Iris pigment epithelial cell (primary cell): ENCODE data around the gene ATP13A1.
"Not testable (repeated sequence)": the region's sequence is repeated elsewhere in the genome, so short reads cannot be mapped to it uniquely, and the experiment has no call there.

ENCODE experiments used
- DNase-seq: peaks from one replicate; pipeline ENCODE4 v3.0.0-alpha.2; 2011; ENCODE audit warnings: low read depth

ATP13A1 gene

DNA sequence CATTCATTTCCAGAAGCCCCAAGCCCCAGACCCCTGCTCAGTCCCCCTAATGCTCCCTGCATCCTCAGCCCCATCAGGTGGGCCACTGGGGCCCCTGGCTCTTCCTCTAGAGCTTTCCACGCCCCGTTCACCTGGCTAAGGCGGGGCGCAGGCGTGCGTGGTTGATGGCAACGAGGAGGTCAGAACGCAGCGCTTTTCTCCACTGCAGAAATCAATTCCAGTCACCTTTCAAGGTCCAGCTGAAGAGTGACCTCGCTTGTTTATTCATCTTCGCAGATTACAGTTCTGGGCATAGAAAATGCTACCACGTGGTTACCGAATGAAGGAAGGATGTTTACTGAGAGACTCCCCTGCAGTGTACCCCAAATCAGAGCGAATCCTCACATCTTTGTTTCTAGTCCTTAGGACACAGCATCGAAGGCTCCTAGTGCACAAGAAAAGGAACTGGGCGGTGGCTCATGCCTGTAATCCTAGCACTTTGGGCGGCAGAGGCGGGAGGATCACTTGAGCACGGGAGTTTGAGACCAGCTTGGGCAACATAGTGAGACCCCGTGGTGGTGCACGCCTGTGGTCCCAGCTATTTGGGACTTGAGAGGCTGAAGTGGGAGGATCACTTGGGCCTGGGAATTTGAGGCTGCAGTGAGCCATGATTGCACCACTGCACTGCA is 44.2 kb downstream of the ATP13A1 start:
- DNase-seq = no peak

DNA sequence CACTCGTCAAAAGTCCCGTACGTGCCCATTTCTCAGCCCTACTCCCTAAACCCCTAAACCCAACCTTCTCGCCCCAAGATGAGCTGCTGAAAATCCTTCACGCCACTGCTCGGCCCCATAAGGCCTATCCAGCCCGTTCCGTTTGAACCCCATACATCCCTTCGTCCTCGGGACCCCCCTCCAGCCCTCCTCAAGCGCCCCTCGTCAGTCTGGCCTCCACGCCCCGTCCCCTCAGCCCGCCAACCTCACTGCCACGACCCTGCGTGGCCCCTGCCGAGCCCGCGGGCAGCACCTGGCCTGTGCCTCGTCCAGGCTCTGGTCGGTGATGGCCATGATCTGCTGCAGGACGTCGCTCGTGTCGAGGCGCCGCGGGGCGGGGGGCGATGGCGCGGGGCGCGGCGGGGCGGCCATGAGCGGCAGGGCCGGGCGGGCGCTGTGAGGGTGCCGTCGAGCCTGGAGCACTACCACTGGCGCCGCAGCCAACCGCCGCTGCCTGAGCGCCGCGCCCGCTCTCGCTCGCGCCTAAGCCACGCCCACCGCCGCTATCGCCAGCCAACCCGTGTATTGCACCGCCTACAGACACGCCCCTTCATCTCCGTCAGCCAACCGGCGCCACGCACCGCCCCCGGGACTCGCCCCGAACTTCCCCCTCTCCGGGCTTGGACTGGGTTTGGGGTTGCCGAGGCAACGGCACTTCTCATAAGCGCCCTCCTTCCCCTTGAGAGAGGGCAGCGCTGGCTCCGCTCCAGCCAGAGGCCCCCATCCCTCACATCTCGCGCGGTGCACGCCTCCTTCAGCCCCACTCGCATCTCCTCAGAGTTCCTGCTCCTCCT is 45.0 kb downstream of the ATP13A1 start, which contains the start of gene PBX4:
PBX4 (minus strand) TSS at position 469 of the 833 bp plus-strand sequence; CDS start at position 411, 58 bp downstream.
- peak; percentile 89 for DNase-seq

DNA sequence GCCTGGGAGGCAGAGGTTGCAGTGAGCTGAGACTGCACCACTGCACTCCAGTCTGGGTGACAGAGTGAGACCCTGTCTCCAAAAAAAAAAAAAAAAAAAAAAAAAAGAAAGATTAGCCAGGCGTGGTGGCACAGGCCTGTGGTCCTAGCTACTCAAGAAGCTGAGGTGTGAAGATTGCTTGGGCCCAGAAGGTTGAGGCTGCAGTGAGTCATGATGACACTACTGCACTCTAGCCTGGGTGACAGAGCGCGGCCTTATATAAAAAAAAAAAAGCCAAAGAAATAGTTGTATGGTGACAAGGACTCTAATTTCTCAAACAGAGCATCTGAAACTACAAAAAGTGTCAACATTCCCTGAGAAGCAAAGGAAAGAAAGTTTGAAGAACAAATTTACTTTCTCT is 48.4 kb downstream of the ATP13A1 start:
- no peak for DNase-seq

DNA sequence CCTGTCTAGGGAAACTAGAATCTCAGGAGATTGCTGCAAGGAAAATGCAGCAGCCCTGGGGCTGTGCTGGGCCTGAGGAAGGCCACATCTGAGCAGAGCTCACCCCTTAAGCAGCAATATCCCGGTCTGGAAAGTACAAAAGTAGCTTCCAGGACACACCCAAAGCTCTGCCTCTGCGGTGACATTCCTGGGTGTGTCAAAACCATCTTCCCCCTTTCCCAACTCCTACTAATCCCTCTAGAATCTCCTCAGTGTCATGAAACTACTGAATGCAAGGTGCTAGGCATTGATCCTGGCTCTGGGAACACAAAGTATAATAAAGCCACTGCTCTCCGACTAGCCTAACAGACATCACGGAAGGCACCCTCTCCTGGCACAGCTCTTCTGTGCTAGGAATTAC is 50.0 kb downstream of the ATP13A1 start:
- no peak for DNase-seq

DNA sequence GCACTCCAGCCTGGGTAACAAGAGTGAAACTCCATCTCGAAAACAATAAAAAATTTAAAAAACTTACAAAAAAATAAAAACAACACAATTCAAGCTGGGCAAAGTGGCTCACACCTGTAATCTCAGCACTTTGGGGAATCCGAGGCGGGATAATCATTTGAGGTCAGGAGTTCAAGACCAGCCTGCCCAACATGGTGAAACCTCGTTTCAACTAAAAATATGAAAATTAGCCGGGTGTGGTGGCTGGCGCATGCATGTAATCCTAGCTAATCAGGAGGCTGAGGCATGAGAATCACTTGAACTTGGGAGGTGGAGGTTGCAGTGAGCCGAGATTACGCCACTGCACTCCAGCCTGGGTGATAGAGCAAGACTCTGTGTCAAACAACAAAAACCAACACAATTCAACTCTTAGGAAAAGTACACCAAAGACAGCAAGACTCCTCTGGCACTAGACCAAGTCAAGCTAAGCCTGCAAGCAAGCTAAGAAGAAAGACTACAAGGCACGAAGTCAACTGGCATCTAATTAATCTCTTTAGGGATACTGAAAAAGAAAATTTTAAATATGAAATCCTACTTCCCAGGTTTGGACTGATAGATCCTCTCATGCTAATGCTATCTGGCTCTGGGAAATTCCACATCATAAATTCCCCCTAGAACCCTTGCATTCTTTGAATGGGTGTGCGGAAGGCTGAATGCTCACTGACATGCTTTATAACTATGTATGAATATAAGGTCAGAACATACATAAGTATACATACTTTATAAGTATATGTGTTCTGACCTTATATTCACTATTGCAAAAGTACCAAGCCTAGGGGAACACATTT is 52.9 kb downstream of the ATP13A1 start:
- DNase-seq = peak; percentile 53

DNA sequence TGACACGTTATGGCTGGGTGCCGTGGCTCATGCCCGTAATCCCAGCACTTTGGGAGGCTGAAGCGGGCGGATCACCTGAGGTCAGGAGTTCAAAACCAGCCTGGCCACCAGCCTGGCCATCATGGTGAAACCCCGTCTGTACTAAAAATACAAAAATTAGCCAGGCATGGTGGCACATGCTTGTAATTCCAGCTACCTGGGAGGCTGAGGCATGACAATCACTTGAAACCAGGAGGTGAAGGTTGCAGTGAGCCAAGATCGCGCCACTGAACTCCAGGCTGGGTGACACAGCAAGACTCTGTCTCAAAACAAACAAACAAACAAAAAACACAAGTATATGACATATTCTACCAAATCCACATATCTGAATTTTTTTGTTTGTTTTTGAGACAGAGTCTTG is 56.8 kb downstream of the ATP13A1 start:
- DNase-seq = not testable (repeated sequence)

DNA sequence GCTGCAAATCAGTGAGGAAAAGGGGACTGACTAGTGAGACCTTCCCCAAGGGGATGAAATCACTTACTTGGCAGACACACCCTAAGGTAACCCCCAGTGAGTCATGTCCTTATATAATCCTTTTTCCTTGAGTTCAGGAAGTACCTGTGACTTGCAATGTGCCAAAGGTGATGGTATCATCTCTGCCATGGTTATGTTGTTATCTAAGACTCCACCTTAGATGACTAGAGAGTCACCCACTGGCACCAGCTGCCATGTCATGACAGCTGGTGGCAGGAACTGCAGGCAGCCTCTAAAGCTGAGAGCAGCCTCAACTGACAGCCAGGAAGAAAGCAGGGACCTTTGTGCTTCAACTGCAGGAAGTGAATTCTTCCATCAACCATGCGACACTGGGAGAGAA is 57.5 kb downstream of the ATP13A1 start:
- peak; percentile 42 for DNase-seq

DNA sequence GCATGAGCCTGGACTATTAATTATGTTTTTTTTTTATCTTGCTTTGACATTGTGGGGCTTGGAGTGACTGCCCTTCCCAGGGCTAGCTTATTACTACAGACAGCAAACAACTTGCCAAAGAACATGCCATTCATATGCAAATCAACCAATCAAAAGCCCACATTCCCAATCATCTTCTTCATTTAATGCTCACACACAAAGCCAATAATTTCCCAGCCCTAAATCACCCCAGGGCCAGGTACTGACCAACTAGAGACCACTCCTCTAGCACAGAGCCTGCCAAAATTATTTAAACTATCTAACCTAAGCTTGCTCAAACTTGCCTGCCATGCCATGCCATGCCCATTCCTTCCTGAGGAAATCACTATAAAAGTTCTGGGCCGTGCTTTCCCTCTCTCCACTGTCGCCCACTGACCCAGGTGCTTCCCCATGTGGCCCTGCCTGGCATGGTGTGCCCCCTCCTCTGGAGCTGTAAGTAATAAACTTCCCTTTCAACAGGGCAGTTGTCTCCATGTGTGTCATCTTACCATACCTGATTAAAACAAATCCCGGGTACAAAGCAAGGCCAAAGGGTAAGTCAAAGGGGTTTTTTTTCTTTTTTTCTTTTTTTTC is 60.7 kb downstream of the ATP13A1 start:
- DNase-seq = no peak

DNA sequence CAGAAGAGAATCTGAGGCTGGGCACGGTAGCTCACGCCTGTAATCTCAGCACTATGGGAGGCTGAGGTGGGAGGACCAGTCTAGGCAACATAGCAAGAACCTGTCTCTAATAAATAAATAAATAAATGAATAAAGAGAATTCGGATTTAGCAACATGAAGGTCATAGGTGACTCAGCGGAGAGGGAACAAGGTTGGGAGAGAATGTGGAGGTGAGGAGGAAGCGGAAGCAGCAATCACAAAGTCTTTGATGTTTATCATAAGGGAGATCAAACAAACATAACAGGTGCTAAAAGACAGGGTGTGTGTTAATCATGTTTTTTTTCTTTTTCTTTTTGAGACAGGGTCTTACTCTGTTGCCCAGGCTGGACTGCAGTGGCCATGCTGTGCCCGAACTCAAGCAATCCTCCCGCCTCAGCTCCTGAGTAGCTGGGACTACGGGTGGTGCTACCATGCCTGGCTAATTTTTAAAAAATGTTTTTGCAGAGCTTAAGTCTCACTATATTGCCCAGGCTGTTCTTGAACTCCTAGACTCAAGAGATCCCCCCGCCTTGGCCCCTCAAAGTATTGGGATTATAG is 61.3 kb downstream of the ATP13A1 start:
- no peak for DNase-seq

DNA sequence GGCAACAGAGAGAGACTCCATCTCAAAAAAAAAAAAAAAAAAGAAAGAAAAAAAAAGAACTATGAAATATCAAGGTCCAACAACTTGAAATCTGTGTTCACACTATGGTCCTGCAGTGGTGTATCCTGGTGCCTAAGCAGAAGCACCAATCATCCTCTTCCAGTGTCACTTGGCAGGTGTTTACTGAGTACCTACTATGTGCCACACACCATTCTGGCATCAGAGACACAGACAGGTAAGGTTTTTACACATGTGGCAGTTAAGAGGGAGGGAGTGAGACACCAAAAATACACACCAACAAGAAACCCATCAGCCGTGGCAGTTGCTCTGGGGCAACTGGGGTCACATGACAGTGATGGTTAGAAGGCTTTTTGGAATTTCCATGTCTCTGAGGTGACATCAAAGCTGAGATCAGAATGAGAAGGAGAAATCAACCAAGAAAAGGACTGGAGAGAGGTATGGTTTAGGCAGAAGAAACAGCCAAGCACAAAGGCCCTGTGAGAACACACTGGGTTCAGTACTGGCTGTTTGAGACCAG is 62.6 kb downstream of the ATP13A1 start:
- DNase-seq = no peak

DNA sequence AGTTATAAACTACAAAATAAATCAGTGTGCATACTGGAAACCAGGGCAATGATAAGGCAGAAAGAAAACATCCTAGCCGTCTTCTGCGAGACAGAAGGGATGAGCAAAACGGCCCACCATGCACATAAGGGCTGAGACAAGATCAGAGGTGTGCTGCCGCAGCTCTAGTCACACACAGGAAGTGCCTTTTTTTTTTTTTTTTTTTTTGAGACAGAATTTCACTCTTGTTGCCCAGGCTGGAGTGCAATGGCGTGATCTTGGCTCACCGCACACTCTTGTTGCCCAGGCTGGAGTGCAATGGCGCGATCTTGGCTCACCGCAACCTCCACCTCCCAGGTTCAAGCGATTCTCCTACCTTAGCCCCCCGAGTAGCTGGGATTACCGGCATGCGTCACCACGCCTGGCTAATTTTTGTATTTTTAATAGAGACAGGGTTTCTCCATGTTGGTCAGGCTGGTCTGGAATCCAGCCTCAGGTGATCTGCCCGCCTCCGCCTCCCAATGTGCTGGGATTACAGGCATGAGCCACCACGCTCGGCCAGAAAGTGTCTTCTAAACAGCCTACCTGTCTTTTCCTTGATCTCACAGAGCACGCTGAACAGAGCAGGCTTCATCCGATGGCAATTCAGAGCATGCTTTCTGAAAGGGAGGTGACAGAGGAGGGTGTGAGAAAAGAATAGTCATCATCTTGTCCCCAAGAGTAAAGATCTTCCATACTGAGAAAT is 64.6 kb downstream of the ATP13A1 start:
- DNase-seq = not testable (repeated sequence)

DNA sequence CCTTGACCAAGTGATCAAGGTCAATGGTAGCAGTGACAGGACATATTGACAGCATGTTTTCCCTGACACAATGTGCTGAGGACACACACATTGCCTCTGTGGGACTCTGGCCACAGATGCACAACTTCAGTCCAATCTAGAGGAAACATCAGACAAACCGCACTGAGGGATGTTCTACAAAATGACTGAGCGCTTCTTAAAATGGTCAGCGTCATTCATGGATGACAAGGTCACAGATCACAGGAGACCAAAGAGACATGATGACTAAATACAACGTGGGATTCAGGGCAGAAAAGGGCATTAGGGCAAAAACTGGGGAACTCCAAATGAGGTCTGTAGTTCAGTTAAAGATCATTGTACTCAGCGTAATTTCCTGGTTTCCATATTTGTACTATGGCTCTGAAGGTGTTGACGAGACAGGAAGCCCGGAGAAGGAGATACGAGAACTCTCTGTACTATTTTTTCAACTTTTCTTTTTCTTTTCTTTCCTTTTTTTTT is 65.6 kb downstream of the ATP13A1 start:
- DNase-seq = no peak
